NCI-H2196 (cell line): ENCODE data around the gene NPAS1.

Experiments
- DNase-seq: peaks from one replicate; lab custom pipeline; 2025; ENCODE audit not compliant: unreplicated experiment; lab: John Stamatoyannopoulos, UW

The NPAS1 gene

GRCh38 chr19:47019431-47020041 is at the start of gene NPAS1:
Gene NPAS1, plus strand, starts transcription at chr19:47019837. Its CDS starts 1,211 bp downstream, at chr19:47021048.
- DNase-seq, result no peak

GRCh38 chr19:46970815-46971214 is 48.8 kb upstream of the NPAS1 start:
- DNase-seq, result no peak

- DNase-seq, result no peak
Observed at GRCh38 chr19:46972311-46972710, 47.3 kb upstream of the NPAS1 start.

- no peak for DNase-seq
Observed at GRCh38 chr19:46974181-46974580, 45.5 kb upstream of the NPAS1 start.

GRCh38 chr19:46975011-46975924 is 44.4 kb upstream of the NPAS1 start:
- DNase-seq, result no peak

GRCh38 chr19:46975925-46976782 is 43.5 kb upstream of the NPAS1 start:
- no peak for DNase-seq

GRCh38 chr19:46976845-46977320 is 42.8 kb upstream of the NPAS1 start:
- no peak for DNase-seq

- no peak for DNase-seq
Observed at GRCh38 chr19:46977548-46977947, 42.1 kb upstream of the NPAS1 start.

- no peak for DNase-seq
Observed at GRCh38 chr19:46978171-46978869, 41.3 kb upstream of the NPAS1 start.

- no peak for DNase-seq
Observed at GRCh38 chr19:46979126-46980105, 40.2 kb upstream of the NPAS1 start.

- DNase-seq, result no peak
Observed at GRCh38 chr19:46980761-46981160, 38.9 kb upstream of the NPAS1 start.

GRCh38 chr19:46981286-46981945 is 38.2 kb upstream of the NPAS1 start:
- no peak for DNase-seq

- DNase-seq, result no peak
Observed at GRCh38 chr19:46983097-46983496, 36.5 kb upstream of the NPAS1 start.

- DNase-seq, result no peak
Observed at GRCh38 chr19:46984077-46985010, 35.3 kb upstream of the NPAS1 start.

GRCh38 chr19:46985542-46986415 is 33.9 kb upstream of the NPAS1 start:
- DNase-seq, result no peak

GRCh38 chr19:46988614-46989230 is 30.9 kb upstream of the NPAS1 start:
- DNase-seq, result no peak
